Pancreas (tissue), 10 donors: ENCODE results near the gene MARCHF9. TPM values are rescaled to one million over a fixed set of nuclear protein-coding genes. Genes with fewer than 3 reads are reported as not detected.
A peak's percentile ranks its signal among the peaks of the same experiment; 100 is the strongest.

ENCODE experiments used
- ATAC-seq, 4 donors: fragments of 200-7000 bp; cut with Tn5 transposase; one replicate each; pipeline versions ENCODE4 v1.8.0 to v1.9.1; 2020; ENCODE audit warnings: mild to moderate bottlenecking in 4 of 4, moderate library complexity in 4 of 4
- DNase-seq, 6 donors: peaks; one replicate each; pipeline ENCODE4 v3.0.0-alpha.2; 2020
- FAIRE-seq: peaks from 2 replicates; lab custom pipeline; 2012; peaks lifted over from hg19 to GRCh38; lab: Jason Lieb, UNC
- H3K27ac ChIP-seq, 4 donors: fragments of 200-600 bp; sonication (generic); 1 replicate in 3 of 4; 2 replicates in 1 of 4; pipeline versions ENCODE4 v1.5.0 to v1.8.0; 2020
- H3K27me3 ChIP-seq, 4 donors: fragments of 200-600 bp; one replicate each; pipeline ENCODE4 v1.8.0; 2021
- H3K36me3 ChIP-seq, 3 donors: fragments of 200-600 bp; sonication (generic) in 1 of 3; one replicate each; pipeline versions ENCODE4 v1.5.0 to v1.8.0; 2020 to 2021
- H3K4me1 ChIP-seq, 3 donors: fragments of 200-600 bp; one replicate each; pipeline ENCODE4 v1.8.0; 2021
- H3K4me3 ChIP-seq, 4 donors: fragments of 200-600 bp; sonication (generic) in 2 of 4; one replicate each; pipeline versions ENCODE4 v1.5.0 to v1.8.0; 2020 to 2021
- H3K9me3 ChIP-seq, 4 donors: fragments of 200-600 bp; one replicate each; pipeline ENCODE4 v1.8.0; 2021
- CTCF ChIP-seq, 4 donors: fragments of 200-600 bp; sonication (generic) in 3 of 4; IDR thresholded peaks; one replicate each; pipeline versions ENCODE4 v1.5.0 to v1.8.0; 2021; ENCODE audit warnings: antibody characterized with exemption in 4 of 4
- WGBS, 2 donors: extraction: QIAGEN DNeasy Blood & Tissue Kit; methylation state at CpG; one replicate each; pipeline ENCODE4 v1.1.7; 2013; 5-methylcytosine and 5-hydroxymethylcytosine counted together
- intact Hi-C, 3 donors: fragments of 100-400 bp; cut with DNase I; formaldehyde crosslinking; loops; one replicate each; pipeline versions ENCODE4 v1.11.1 to v1.14.2; 2022
- polyA plus RNA-seq, 2 donors: library from polyadenylated mRNA; stranded (reverse); fragments of 200-250 nt; gene quantifications; one replicate each; pipeline ENCODE4 v1.2.3, GENCODE V29; 2013
- total RNA-seq, 6 donors: library from RNA; stranded (reverse); fragmentation: NEBNext Ultra II Directional in 4 of 6; extraction: Animal tissue kit (Norgen Biotek cat#: 25700) in 4 of 6; gene quantifications; one replicate each; pipeline versions ENCODE4 v1.2.1 to v1.2.4, GENCODE V29; 2021 to 2023
- donor health status: healthy with polysubstance abuse.
- donor health status: DM: no; HTN: no; CAD: no; lungs with moderate emphysema.
- donor health status: DM: no; HTN: no; CAD: no.
- donor health status: control.
- donor health status: control.
- donor health status: Bipolar disorder and iron deficiency.
- donor health status: DM: yes; HTN: yes; CAD: no.
- donor health status: DM: no; HTN: no; CAD: no.
- donor health status: DM: no; HTN: no; CAD: no.
- donor health status: DM: yes; HTN: yes; CAD: no.

MARCHF9 gene
- total and polyA plus RNA-seq, 8 donors, result 6.7 to 32.5 (median 8.0) TPM

GRCh38 chr12:57758552-57759359 is 3.9 kb downstream of the MARCHF9 start:
- Histone ChIP-seq H3K9me3 (no peaks in the 10 kb centered on the region), H3K36me3 (no peaks in the 10 kb centered on the region), H3K27ac (no peak overlapping the region), H3K27me3 (no peaks in the 10 kb centered on the region), H3K4me1 (peaks cover 0 to 6% (median 5%) of the 10 kb centered on the region in 3 donors), H3K4me3 (no peak overlapping the region)
- WGBS, 2 donors, result 91 to 92% methylated on average over 25 of the region's 25 CpGs
- DNase-seq (peak in 1 of 6 donors; percentile 17), ATAC-seq (no peak), FAIRE-seq (no peak)
- intact Hi-C loops, result no loop called here
- no peak for TF ChIP-seq CTCF (IDR thresholded peaks at IDR 0.05)

GRCh38 chr12:57759360-57759980 is 4.6 kb downstream of the MARCHF9 start:
- H3K27ac ChIP-seq, result no peak overlapping the region
- H3K4me1 ChIP-seq, result peaks cover 0 to 6% (median 5%) of the 10 kb centered on the region in 3 donors
- no peak for FAIRE-seq
- no peaks in the 10 kb centered on the region for H3K9me3 ChIP-seq
- no peaks in the 10 kb centered on the region for H3K27me3 ChIP-seq
- no peak overlapping the region for H3K4me3 ChIP-seq
- DNase-seq, result peak in 2 of 6 donors; percentile 21 to 54
- H3K36me3 ChIP-seq, result no peaks in the 10 kb centered on the region
- intact Hi-C loops, result no loop called here
- peak in 3 of 4 donors; percentile 33 to 42 (median 40) for ATAC-seq
- TF ChIP-seq CTCF (IDR thresholded peaks at IDR 0.05), result peak; percentile 17 to 39 (median 28)
- WGBS, 2 donors, result 15 to 16% methylated on average over 3 of the region's 3 CpGs

- TF ChIP-seq CTCF (IDR thresholded peaks at IDR 0.05), result no peak
- intact Hi-C loops, result no loop called here
- WGBS, 2 donors, result 79 to 91% methylated on average over 3 of the region's 3 CpGs
- H3K27me3 ChIP-seq, result no peaks in the 10 kb centered on the region
- H3K4me3 ChIP-seq, result no peak overlapping the region
- FAIRE-seq (no peak), DNase-seq (no peak), ATAC-seq (no peak)
- peaks cover 0 to 6% (median 5%) of the 10 kb centered on the region in 3 donors for H3K4me1 ChIP-seq
- no peaks in the 10 kb centered on the region for H3K36me3 ChIP-seq
- H3K9me3 ChIP-seq, result no peaks in the 10 kb centered on the region
- no peak overlapping the region for H3K27ac ChIP-seq
Measured at GRCh38 chr12:57760347-57760982, 5.6 kb downstream of the MARCHF9 start.

GRCh38 chr12:57761391-57761998 is 6.6 kb downstream of the MARCHF9 start:
- WGBS, 2 donors, result 91 to 98% methylated on average over 4 of the region's 4 CpGs
- H3K4me1 ChIP-seq, result peaks cover 3 to 6% (median 5%) of the 10 kb centered on the region in 3 donors
- TF ChIP-seq CTCF (IDR thresholded peaks at IDR 0.05), result no peak
- no peak overlapping the region for H3K4me3 ChIP-seq
- H3K9me3 ChIP-seq, result no peaks in the 10 kb centered on the region
- H3K36me3 ChIP-seq, result no peaks in the 10 kb centered on the region
- ATAC-seq (no peak), FAIRE-seq (no peak), DNase-seq (no peak)
- no peak overlapping the region for H3K27ac ChIP-seq
- intact Hi-C loops, result no loop called here
- no peaks in the 10 kb centered on the region for H3K27me3 ChIP-seq
